ENCODE data around the gene ING1.
"Not testable (repeated sequence)": the region's sequence is repeated elsewhere in the genome, so short reads cannot be mapped to it uniquely, and the experiment has no call there.

Gene ING1

GRCh38 chr13:110689711-110690110, 23.8 kb upstream of the ING1 start:
- DNase-seq (ENCODE audit: low read depth) = no peak
- in situ Hi-C loops (cut with HindIII; ENCODE audit: low sequenced_read_pairs) = no loop called here
- TF ChIP-seq, protein P1, sequence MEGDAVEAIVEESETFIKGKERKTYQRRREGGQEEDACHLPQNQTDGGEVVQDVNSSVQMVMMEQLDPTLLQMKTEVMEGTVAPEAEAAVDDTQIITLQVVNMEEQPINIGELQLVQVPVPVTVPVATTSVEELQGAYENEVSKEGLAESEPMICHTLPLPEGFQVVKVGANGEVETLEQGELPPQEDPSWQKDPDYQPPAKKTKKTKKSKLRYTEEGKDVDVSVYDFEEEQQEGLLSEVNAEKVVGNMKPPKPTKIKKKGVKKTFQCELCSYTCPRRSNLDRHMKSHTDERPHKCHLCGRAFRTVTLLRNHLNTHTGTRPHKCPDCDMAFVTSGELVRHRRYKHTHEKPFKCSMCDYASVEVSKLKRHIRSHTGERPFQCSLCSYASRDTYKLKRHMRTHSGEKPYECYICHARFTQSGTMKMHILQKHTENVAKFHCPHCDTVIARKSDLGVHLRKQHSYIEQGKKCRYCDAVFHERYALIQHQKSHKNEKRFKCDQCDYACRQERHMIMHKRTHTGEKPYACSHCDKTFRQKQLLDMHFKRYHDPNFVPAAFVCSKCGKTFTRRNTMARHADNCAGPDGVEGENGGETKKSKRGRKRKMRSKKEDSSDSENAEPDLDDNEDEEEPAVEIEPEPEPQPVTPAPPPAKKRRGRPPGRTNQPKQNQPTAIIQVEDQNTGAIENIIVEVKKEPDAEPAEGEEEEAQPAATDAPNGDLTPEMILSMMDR (IDR thresholded peaks at IDR 0.05; ENCODE audit: low read depth, low read length, missing control alignments) = no peak

GRCh38 chr13:110690516-110690915, 23.0 kb upstream of the ING1 start:
- no peak for DNase-seq (ENCODE audit: low read depth)
- TF ChIP-seq, protein P1 (IDR thresholded peaks at IDR 0.05; ENCODE audit: low read depth, low read length, missing control alignments) = no peak
- no peak overlapping the region for H3K4me3 ChIP-seq (ENCODE audit: low read depth, low read length)
- in situ Hi-C loops (cut with HindIII; ENCODE audit: low sequenced_read_pairs) = no loop called here

More at GRCh38 chr13:110689711-110690110, 23.8 kb upstream of the ING1 start:
- no peak overlapping the region for H3K4me3 ChIP-seq (ENCODE audit: low read depth, low read length)

DNA sequence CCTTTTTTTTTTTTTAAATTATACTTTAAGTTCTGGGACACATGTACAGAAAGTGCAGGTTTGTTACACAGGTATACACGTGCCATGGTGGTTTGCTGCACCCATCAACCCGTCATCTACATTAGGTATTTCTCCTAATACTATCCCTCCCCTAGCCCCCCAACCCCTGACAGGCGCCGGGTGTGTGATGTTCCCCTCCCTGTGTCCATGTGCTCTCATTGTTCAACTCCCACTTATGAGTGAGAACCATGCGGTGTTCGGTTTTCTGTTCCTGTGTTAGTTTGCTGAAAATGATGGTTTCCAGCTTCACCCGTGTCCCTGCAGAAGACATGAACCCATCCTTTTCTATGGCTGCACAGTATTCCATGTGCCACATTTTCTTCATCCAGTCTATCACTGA, 17.7 kb upstream of the ING1 start:
- DNase-seq (ENCODE audit: low read depth); H3K4me3 ChIP-seq (ENCODE audit: low read depth, low read length); in situ Hi-C loops (cut with HindIII; ENCODE audit: low sequenced_read_pairs): not testable (repeated sequence)

- in situ Hi-C loops (cut with HindIII; ENCODE audit: low sequenced_read_pairs) = no loop called here
- TF ChIP-seq, protein P1 (IDR thresholded peaks at IDR 0.05; ENCODE audit: low read depth, low read length, missing control alignments) = no peak
- no peak for DNase-seq (ENCODE audit: low read depth)
- H3K4me3 ChIP-seq (ENCODE audit: low read depth, low read length) = no peak overlapping the region
These were observed 16.7 kb upstream of the ING1 start for GRCh38 chr13:110696776-110697175.

GRCh38 chr13:110697842-110698241, 15.7 kb upstream of the ING1 start:
- H3K4me3 ChIP-seq (ENCODE audit: low read depth, low read length) = no peak overlapping the region
- in situ Hi-C loops (cut with HindIII; ENCODE audit: low sequenced_read_pairs) = no loop called here
- TF ChIP-seq, protein P1 (IDR thresholded peaks at IDR 0.05; ENCODE audit: low read depth, low read length, missing control alignments) = no peak
- no peak for DNase-seq (ENCODE audit: low read depth)

DNA sequence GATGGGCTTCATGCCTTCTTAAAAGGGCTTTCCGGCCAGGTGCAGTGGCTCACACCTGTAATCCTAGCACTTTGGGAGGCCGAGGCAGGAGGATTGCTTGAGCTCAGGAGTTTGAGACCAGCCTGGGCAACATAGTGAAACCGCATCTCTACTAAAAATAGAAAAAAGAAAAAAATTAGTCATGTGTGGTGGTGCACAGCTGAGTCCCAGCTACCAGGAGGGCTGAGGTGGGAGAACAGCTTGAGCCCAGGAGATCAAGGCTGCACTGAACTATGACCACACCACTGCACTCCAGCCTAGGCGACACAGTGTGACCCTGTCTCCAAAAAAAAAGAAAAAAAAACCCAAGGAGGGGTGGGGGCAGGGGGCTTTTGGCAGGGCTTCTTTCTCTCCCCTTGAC, 14.8 kb upstream of the ING1 start:
- H3K4me3 ChIP-seq (ENCODE audit: low read depth, low read length) = no peak overlapping the region
- TF ChIP-seq, protein P1 (IDR thresholded peaks at IDR 0.05; ENCODE audit: low read depth, low read length, missing control alignments) = no peak
- no peak for DNase-seq (ENCODE audit: low read depth)
- in situ Hi-C loops (cut with HindIII; ENCODE audit: low sequenced_read_pairs) = no loop called here

DNA sequence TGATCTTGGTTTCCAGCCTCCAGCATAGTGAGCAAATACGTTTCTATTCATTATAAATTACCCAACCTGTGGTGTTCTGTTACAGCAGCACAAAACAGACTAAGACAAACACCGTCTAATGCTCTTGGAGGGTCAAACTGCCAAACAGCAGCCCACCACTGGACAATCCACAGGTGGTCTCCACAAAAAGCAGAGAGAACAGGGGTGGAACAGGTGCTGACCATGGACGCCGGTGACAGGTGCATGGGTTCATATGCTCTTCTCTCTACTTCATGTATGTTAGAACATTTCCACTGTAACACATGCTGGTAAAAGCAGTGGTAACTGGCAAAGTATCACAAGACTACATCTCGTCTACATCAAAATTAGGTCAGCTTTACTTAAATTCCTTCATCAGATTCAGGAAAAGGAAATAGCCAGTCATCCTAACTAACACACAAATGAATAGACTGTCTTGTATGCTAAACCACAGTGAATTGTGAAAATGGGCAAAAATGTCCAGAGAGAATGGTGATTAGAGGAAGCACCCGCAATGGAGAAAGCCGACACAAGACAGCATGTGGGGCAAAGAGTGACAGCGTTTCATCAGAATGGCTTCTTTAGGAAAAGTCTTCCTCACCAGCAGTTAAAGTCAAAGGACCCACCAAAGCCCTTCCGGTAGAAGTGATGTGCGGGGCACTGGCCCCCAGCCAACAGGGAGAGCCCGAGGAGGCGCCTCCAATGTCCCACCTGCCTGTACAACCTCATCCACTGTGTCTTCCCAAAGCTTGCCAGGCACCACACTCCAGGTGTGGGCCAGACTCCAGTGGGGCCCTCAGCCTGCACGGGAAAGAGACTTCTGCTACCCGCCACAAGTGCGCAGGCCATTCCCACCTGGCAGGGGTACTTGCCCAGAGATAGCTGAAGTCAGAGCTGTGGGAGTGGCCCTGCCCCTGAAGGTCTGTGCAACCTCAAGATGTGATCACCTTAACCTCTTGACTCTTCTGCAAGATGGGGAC, 14.1 kb upstream of the ING1 start:
- TF ChIP-seq, protein P1 (IDR thresholded peaks at IDR 0.05; ENCODE audit: low read depth, low read length, missing control alignments) = no peak
- DNase-seq (ENCODE audit: low read depth) = no peak
- in situ Hi-C loops (cut with HindIII; ENCODE audit: low sequenced_read_pairs) = no loop called here

More for the DNA sequence above, 14.1 kb upstream of the ING1 start:
- no peak overlapping the region for H3K4me3 ChIP-seq (ENCODE audit: low read depth, low read length)
